Measurements from ENCODE around the gene COLEC11.

The COLEC11 gene

DNA sequence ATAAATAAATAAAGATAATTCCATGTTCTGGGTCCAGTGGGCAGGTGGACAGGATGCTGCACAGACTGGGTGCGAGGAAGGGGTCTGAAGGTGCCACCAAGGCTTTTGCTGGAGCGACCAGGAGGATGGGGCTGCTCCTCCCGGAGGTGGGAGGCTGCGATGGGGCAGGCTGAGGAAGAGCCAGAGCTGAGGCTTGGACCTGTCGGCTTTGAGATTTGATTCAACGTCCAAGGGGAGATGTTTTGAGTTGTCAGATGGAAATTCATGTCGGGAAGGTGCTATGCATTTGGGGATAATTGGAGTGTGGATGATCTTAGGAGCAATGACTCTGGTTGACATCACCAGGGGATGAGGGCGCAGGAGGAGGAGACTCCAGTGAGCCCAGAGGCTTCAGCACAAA is 74.7 kb downstream of the COLEC11 start:
- Mint-ChIP-seq H3K27ac (no peak overlapping the region), H3K9me3 (peaks cover 2% of the 10 kb centered on the region), H3K36me3 (no peaks in the 10 kb centered on the region), H3K4me1 (no peaks in the 10 kb centered on the region), H3K4me3 (no peak overlapping the region)
- peak in 1 of 2 donors; percentile 22 for DNase-seq (ENCODE audit: low spot score in 2 of 2)
- no peak for ATAC-seq

DNA sequence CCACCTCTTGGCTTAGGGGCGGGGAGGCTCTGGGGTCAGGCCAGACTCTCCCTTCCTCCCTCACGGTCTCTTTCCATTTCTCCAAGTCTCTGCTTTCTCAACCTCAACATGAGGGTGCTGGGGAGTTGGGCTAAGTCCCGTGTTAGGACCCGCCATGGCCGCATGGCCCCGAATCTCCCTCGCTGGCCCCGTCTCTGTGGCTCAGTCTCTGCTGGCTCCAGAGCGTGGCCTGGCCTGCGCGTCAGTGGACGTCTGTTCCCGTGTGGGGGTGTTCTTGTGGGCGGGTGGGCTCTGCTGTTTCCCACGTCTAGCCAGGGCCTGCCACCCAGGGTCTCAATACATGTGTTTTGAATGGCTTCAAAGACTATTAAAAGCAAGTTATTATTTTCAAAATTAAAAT is 75.5 kb downstream of the COLEC11 start:
- Mint-ChIP-seq H3K27ac (no peak overlapping the region), H3K4me1 (no peaks in the 10 kb centered on the region), H3K36me3 (no peaks in the 10 kb centered on the region), H3K9me3 (peaks cover 2% of the 10 kb centered on the region), H3K4me3 (no peak overlapping the region)
- ATAC-seq = no peak
- peak in 1 of 2 donors; percentile 20 for DNase-seq (ENCODE audit: low spot score in 2 of 2)

DNA sequence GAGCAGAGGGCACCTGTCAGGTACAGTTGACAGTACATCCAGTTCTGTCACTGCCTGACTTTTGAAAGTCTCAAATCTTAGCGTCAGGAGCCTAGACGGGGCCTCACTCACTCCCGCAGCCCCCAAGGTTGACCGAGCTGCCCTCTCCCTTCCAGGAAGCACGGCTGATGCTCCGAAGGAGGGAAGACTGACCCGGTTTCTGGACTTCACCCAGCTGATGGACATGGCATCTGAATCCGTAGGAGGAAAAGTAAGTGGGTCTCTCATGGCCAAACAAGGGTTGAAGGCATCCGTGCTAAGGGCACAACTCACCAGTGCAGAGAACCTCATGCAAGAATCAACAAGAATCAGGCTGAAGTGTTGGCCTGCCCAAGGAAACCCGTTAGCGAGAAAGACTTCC is 76.0 kb downstream of the COLEC11 start:
- no peaks in the 10 kb centered on the region for H3K36me3 Mint-ChIP-seq
- no peak overlapping the region for H3K4me3 Mint-ChIP-seq
- H3K9me3 Mint-ChIP-seq = no peaks in the 10 kb centered on the region
- no peak overlapping the region for H3K27ac Mint-ChIP-seq
- no peaks in the 10 kb centered on the region for H3K4me1 Mint-ChIP-seq
- ATAC-seq (no peak), DNase-seq (ENCODE audit: low spot score in 2 of 2) (peak in 1 of 2 donors; percentile 25)

GRCh38 chr2:3672861-3673678 is 78.2 kb downstream of the COLEC11 start:
- Mint-ChIP-seq H3K36me3 (no peaks in the 10 kb centered on the region), H3K9me3 (no peaks in the 10 kb centered on the region), H3K4me3 (no peak overlapping the region), H3K27ac (no peak overlapping the region), H3K4me1 (no peaks in the 10 kb centered on the region)
- ATAC-seq (peak; percentile 33), DNase-seq (ENCODE audit: low spot score in 2 of 2) (no peak)

DNA sequence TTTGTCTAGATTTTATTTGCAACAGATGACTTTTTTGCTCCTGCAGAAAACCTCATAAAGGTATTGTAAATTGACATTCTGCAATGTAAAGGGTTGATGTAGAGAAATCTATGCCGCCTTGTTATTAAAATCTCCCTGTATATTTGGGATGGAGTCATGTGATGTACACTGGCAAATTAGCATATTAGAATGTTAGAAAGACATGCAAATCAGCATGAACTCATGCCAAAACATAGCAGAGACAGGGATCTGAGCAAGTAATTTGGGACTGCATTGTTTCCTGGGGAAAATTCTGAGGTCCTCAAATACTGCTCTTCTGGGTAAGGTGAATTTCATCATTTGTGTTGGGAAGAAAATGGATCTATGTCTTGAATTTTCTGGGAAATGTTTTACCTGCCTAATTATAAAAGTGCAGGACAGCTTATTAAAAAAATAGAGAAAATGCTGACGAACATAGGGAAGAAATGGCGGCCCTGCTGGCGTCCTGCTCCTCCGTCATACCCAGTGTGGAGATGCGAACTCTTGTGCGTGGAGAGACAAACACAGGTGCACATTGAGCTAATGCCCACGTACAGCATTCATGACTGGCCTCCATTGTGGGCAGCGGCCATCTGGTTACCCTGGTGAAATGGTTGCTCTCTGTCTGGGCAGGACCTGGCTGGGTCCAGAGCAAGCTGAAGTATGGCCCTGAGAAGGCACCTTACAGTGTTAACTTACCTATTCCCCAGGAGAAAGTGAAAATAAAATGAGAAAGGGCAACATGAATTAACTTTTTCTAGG is 79.3 kb downstream of the COLEC11 start:
- ATAC-seq (no peak), DNase-seq (ENCODE audit: low spot score in 2 of 2) (no peak)
- Mint-ChIP-seq H3K4me3 (no peak overlapping the region), H3K9me3 (no peaks in the 10 kb centered on the region), H3K36me3 (no peaks in the 10 kb centered on the region), H3K4me1 (no peaks in the 10 kb centered on the region), H3K27ac (no peak overlapping the region)

- no peaks in the 10 kb centered on the region for H3K4me1 Mint-ChIP-seq
- no peak overlapping the region for H3K27ac Mint-ChIP-seq
- H3K36me3 Mint-ChIP-seq = no peaks in the 10 kb centered on the region
- no peak overlapping the region for H3K4me3 Mint-ChIP-seq
- ATAC-seq (no peak), DNase-seq (ENCODE audit: low spot score in 2 of 2) (no peak)
- no peaks in the 10 kb centered on the region for H3K9me3 Mint-ChIP-seq
These were observed 80.8 kb downstream of the COLEC11 start for GRCh38 chr2:3675687-3676086.

- DNase-seq (ENCODE audit: low spot score in 2 of 2) = no peak
- Mint-ChIP-seq H3K4me1 (no peaks in the 10 kb centered on the region), H3K36me3 (no peaks in the 10 kb centered on the region), H3K9me3 (no peaks in the 10 kb centered on the region), H3K27ac (no peak overlapping the region), H3K4me3 (no peak overlapping the region)
- ATAC-seq = no peak
These were observed 82.5 kb downstream of the COLEC11 start for GRCh38 chr2:3677436-3677835.

DNA sequence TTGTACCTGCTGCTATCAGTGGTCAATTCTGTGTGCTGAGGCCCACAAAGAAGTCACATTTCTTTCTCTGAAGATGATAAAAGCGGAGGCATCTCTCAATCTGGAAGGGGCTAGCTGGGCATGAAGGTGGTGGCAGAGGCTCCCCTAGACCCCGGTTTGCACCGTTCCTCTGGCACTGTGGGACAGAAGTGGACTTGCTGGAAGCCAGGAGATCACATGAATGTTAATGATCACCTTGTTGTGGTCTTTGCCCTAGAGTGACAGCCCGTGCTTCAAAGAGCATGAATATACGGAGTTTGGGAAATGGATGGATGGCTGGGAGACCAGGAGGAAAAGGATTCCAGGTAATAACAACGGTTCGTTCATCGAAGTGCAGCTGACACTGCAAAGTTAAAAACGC is 83.3 kb downstream of the COLEC11 start:
- H3K4me1 Mint-ChIP-seq = no peaks in the 10 kb centered on the region
- H3K4me3 Mint-ChIP-seq = no peak overlapping the region
- H3K9me3 Mint-ChIP-seq = no peaks in the 10 kb centered on the region
- ATAC-seq = no peak
- no peaks in the 10 kb centered on the region for H3K36me3 Mint-ChIP-seq
- H3K27ac Mint-ChIP-seq = no peak overlapping the region
- DNase-seq (ENCODE audit: low spot score in 2 of 2) = no peak

- no peak overlapping the region for H3K4me3 Mint-ChIP-seq
These were observed 84.3 kb downstream of the COLEC11 start for GRCh38 chr2:3679180-3679579.

GRCh38 chr2:3679616-3680393 is 84.9 kb downstream of the COLEC11 start:
- DNase-seq (ENCODE audit: low spot score in 2 of 2) (no peak), ATAC-seq (no peak)
- H3K27ac Mint-ChIP-seq = no peak overlapping the region
- no peak overlapping the region for H3K4me3 Mint-ChIP-seq
- H3K36me3 Mint-ChIP-seq = no peaks in the 10 kb centered on the region
- H3K4me1 Mint-ChIP-seq = no peaks in the 10 kb centered on the region
- H3K9me3 Mint-ChIP-seq = no peaks in the 10 kb centered on the region

More at GRCh38 chr2:3679180-3679579, 84.3 kb downstream of the COLEC11 start:
- no peaks in the 10 kb centered on the region for H3K9me3 Mint-ChIP-seq
- H3K36me3 Mint-ChIP-seq = no peaks in the 10 kb centered on the region
- no peak overlapping the region for H3K27ac Mint-ChIP-seq
- ATAC-seq (no peak), DNase-seq (ENCODE audit: low spot score in 2 of 2) (no peak)
- no peaks in the 10 kb centered on the region for H3K4me1 Mint-ChIP-seq

DNA sequence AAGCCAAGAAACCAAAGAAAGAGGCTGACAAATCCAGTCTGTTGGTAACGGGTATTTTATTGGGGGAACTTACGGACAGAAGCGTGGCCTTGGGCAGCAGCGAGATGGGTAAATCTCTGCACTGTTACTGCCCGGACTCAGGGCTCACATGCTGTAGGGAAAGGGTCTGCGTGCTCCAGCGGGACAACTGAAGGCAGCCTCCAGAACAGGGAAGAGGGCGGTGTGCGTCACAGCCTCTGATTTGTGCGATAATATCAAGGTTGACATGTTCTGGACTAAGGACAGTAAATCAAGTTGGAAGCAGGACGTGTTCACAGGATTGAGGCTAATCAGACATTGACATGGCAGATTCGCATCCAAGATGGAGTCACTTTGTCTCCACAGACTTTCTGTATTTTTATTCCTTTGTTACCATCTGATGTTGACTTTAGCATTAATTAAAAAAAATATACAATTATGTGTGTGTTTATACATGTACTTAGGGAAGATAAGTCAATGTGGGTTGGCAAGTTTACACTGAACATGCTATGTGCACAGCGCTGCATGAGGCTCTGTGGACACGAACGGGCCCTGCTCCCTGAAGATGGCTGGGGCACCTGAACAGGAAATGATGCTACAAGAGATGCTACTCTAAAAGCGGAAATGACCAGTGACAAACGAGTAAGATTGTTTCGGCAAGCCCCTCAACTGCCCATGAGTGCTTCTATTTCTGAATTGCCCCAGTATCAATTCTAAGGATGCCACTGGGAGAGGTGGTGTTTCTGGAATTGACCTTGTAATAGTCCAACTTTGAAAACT is 85.8 kb downstream of the COLEC11 start:
- no peaks in the 10 kb centered on the region for H3K4me1 Mint-ChIP-seq
- ATAC-seq = no peak
- no peak for DNase-seq (ENCODE audit: low spot score in 2 of 2)
- no peaks in the 10 kb centered on the region for H3K9me3 Mint-ChIP-seq
- no peak overlapping the region for H3K27ac Mint-ChIP-seq
- H3K4me3 Mint-ChIP-seq = no peak overlapping the region
- H3K36me3 Mint-ChIP-seq = no peaks in the 10 kb centered on the region

DNA sequence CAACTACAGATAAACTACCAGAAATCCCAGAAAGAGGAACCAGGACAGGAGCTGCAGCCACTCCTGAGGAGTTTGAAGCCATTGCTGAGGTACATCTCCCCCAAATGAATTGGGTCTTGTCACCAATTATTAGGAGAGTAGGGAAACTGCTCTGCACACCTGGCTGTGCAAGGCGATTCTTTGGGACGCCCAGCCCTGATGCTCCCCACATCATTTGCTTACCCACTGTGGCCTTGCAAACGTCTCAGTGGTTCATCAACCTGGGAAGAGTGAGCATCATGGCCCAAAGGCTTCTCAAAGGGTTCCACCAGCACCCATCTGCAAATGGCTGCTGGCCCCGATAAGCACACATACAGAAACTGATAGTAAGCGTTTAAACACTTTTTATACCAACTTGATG is 86.7 kb downstream of the COLEC11 start:
- Mint-ChIP-seq H3K4me3 (no peak overlapping the region), H3K9me3 (no peaks in the 10 kb centered on the region), H3K36me3 (no peaks in the 10 kb centered on the region), H3K4me1 (no peaks in the 10 kb centered on the region), H3K27ac (no peak overlapping the region)
- ATAC-seq (no peak), DNase-seq (ENCODE audit: low spot score in 2 of 2) (no peak)

DNA sequence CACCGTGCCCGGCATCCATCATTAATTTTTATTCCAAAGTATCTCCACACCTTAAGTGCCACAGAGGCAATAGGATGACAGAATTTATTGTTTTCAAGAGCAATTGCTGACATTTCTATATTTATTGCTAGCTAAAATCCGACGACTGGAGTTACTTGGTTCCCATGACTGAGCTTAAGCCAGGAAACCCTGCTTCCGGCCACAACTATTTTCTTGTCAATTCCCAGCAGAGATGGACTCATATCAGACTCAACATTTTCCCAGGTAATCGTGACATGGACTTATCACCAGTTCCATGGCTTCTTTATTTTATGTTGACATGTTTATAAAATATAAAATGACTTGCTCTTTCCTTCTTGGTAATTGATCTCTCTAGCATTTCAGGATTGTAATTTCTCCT is 87.9 kb downstream of the COLEC11 start:
- no peak overlapping the region for H3K27ac Mint-ChIP-seq
- H3K4me1 Mint-ChIP-seq = no peaks in the 10 kb centered on the region
- ATAC-seq (no peak), DNase-seq (ENCODE audit: low spot score in 2 of 2) (no peak)
- H3K36me3 Mint-ChIP-seq = no peaks in the 10 kb centered on the region
- H3K4me3 Mint-ChIP-seq = no peak overlapping the region
- H3K9me3 Mint-ChIP-seq = no peaks in the 10 kb centered on the region

- no peaks in the 10 kb centered on the region for H3K36me3 Mint-ChIP-seq
- DNase-seq (ENCODE audit: low spot score in 2 of 2) (no peak), ATAC-seq (no peak)
- no peak overlapping the region for H3K4me3 Mint-ChIP-seq
- no peaks in the 10 kb centered on the region for H3K9me3 Mint-ChIP-seq
- no peaks in the 10 kb centered on the region for H3K4me1 Mint-ChIP-seq
- no peak overlapping the region for H3K27ac Mint-ChIP-seq
These were observed 89.0 kb downstream of the COLEC11 start for GRCh38 chr2:3683748-3684454.
